SK-N-SH (cell line): ENCODE data around the gene ITCH.

Experiments used
- ELF1 ChIP-seq: IDR thresholded peaks from 2 replicates; pipeline ENCODE4 v1.4.0; 2012
- FOXM1 ChIP-seq: IDR thresholded peaks from 2 replicates; pipeline ENCODE4 v1.4.0; 2012; ENCODE audit warnings: low read depth, mild to moderate bottlenecking
- GABPA ChIP-seq: IDR thresholded peaks from 2 replicates; pipeline ENCODE4 v1.4.0; 2012; ENCODE audit warnings: low read depth, mild to moderate bottlenecking
- GATA2 ChIP-seq: sonication (generic); formaldehyde crosslinking; IDR thresholded peaks from 2 replicates; pipeline ENCODE4 v1.5.0; 2020; ENCODE audit warnings: mild to moderate bottlenecking, missing genetic modification reagents
- POLR2AphosphoS5 ChIP-seq: IDR thresholded peaks from 2 replicates; pipeline ENCODE4 v1.6.1; 2012; ENCODE audit warnings: low read depth, low read length
- RFX5 ChIP-seq: IDR thresholded peaks from 2 replicates; pipeline ENCODE4 v1.6.1; 2012; ENCODE audit warnings: mild to moderate bottlenecking, improper control_type of control experiment, low read length
- SIN3A ChIP-seq: IDR thresholded peaks from 2 replicates; pipeline ENCODE4 v1.6.1; 2012; ENCODE audit warnings: low read depth, mild to moderate bottlenecking, low read length, moderate library complexity, borderline replicate concordance
- TF ChIP-seq, protein P1 (sequence below): fragments of 200-600 bp; sonication (generic); IDR thresholded peaks from 2 replicates; pipeline ENCODE4 v1.6.1; 2017; ENCODE audit warnings: antibody characterized with exemption, mild to moderate bottlenecking, moderate library complexity
- TF ChIP-seq, protein P2 (sequence below): fragments of 150-350 bp; IDR thresholded peaks from 2 replicates; pipeline ENCODE4 v1.6.1; 2017; ENCODE audit warnings: antibody characterized with exemption, low read length, low read depth, borderline replicate concordance
- TF ChIP-seq, protein P3 (sequence below): IDR thresholded peaks from 2 replicates; pipeline ENCODE4; 2012
- TF ChIP-seq, protein P4 (sequence below): IDR thresholded peaks from 2 replicates; pipeline ENCODE4 v1.4.0; 2012; ENCODE audit warnings: low read depth

DNA sequence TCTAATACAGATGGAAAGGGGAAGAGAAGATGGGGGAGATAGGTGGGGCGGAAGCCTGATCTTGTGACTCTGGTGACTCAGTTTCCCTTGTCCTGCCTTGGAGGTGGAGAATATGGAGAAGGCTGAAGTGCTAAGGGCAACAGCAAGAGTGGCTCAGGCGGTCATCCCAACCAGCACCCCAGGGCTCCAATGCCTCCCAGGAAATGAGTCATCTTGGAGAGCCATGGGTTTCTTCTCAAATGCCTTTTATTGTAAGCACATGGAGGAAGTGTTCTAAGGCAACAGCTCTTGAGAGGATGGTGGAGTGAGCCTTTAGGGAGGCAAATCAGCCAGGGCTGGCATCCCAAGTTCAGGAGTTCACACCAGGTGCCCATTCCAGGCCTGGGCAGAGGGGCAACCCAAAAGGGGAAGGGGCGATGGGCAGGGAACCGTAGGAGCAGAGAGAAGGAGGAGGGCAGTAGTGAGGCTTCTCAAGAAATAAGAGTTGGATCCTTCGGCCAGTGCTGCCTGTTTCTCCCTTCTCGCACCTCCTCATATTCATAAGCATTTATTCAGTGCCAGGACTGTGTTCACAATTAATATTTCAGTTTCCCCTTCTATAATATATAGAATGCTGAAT is 46.8 kb upstream of the ITCH start:
- TF ChIP-seq, protein P1, sequence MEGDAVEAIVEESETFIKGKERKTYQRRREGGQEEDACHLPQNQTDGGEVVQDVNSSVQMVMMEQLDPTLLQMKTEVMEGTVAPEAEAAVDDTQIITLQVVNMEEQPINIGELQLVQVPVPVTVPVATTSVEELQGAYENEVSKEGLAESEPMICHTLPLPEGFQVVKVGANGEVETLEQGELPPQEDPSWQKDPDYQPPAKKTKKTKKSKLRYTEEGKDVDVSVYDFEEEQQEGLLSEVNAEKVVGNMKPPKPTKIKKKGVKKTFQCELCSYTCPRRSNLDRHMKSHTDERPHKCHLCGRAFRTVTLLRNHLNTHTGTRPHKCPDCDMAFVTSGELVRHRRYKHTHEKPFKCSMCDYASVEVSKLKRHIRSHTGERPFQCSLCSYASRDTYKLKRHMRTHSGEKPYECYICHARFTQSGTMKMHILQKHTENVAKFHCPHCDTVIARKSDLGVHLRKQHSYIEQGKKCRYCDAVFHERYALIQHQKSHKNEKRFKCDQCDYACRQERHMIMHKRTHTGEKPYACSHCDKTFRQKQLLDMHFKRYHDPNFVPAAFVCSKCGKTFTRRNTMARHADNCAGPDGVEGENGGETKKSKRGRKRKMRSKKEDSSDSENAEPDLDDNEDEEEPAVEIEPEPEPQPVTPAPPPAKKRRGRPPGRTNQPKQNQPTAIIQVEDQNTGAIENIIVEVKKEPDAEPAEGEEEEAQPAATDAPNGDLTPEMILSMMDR: no peak
- no peak for TF ChIP-seq ELF1
- TF ChIP-seq, protein P2, sequence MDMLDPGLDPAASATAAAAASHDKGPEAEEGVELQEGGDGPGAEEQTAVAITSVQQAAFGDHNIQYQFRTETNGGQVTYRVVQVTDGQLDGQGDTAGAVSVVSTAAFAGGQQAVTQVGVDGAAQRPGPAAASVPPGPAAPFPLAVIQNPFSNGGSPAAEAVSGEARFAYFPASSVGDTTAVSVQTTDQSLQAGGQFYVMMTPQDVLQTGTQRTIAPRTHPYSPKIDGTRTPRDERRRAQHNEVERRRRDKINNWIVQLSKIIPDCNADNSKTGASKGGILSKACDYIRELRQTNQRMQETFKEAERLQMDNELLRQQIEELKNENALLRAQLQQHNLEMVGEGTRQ: no peak
- TF ChIP-seq POLR2AphosphoS5: no peak
- TF ChIP-seq GATA2 (CRISPR knock-in tag): no peak
- TF ChIP-seq, protein P3, sequence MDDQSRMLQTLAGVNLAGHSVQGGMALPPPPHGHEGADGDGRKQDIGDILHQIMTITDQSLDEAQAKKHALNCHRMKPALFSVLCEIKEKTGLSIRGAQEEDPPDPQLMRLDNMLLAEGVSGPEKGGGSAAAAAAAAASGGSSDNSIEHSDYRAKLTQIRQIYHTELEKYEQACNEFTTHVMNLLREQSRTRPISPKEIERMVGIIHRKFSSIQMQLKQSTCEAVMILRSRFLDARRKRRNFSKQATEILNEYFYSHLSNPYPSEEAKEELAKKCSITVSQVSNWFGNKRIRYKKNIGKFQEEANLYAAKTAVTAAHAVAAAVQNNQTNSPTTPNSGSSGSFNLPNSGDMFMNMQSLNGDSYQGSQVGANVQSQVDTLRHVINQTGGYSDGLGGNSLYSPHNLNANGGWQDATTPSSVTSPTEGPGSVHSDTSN: no peak
- no peak for TF ChIP-seq RFX5
- no peak for TF ChIP-seq SIN3A
- no peak for TF ChIP-seq FOXM1
- TF ChIP-seq GABPA: no peak
- TF ChIP-seq, protein P4, sequence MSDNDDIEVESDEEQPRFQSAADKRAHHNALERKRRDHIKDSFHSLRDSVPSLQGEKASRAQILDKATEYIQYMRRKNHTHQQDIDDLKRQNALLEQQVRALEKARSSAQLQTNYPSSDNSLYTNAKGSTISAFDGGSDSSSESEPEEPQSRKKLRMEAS: no peak
